HFFc6 (cell line): ENCODE results near the gene AOPEP. TPM values are rescaled to one million over a fixed set of nuclear protein-coding genes. Genes with fewer than 3 reads are reported as not detected.

ENCODE experiments used
- DNase-seq: peaks from one replicate; pipeline ENCODE4 v3.0.0-alpha.2; 2018
- H3K27ac Mint-ChIP-seq: 2 replicates; pipeline ENCODE4 v1.8.0; 2020; ENCODE audit warnings: mild to moderate bottlenecking, mixed read lengths
- H3K27me3 Mint-ChIP-seq: 2 replicates; pipeline ENCODE4 v1.8.0; 2021; ENCODE audit warnings: mild to moderate bottlenecking, moderate library complexity, mixed read lengths; ENCODE audit not compliant: insufficient read depth
- H3K36me3 Mint-ChIP-seq: 2 replicates; pipeline ENCODE4 v1.8.0; 2021; ENCODE audit warnings: low read depth, mixed read lengths
- H3K4me1 Mint-ChIP-seq: 2 replicates; pipeline ENCODE4 v1.8.0; 2020; ENCODE audit warnings: low read depth, mixed read lengths
- H3K4me3 Mint-ChIP-seq: 2 replicates; pipeline ENCODE4 v1.8.0; 2020; ENCODE audit warnings: mild to moderate bottlenecking, moderate library complexity, mixed read lengths
- H3K9me3 Mint-ChIP-seq: 2 replicates; pipeline ENCODE4 v1.8.0; 2020; ENCODE audit warnings: mild to moderate bottlenecking, mixed read lengths
- total RNA-seq, 6 experiments: library from RNA; stranded (reverse); fragmentation: NEBNext Ultra II Directional; extraction: Animal tissue kit (Norgen Biotek cat#: 25700); gene quantifications; 2 replicates in 1 of 6; 3 replicates in 5 of 6; pipeline ENCODE4 v1.2.3, GENCODE V29; 2021
- TF ChIP-seq, protein P1 (sequence below): fragments of 200-600 bp; sonication (generic); IDR thresholded peaks from 2 replicates; pipeline ENCODE4 v1.5.0; 2021; ENCODE audit warnings: antibody characterized with exemption, mild to moderate bottlenecking

Gene AOPEP
- total RNA-seq, 6 experiments from 2014 or later = 32.2 to 46.6 (median 36.3) TPM

DNA sequence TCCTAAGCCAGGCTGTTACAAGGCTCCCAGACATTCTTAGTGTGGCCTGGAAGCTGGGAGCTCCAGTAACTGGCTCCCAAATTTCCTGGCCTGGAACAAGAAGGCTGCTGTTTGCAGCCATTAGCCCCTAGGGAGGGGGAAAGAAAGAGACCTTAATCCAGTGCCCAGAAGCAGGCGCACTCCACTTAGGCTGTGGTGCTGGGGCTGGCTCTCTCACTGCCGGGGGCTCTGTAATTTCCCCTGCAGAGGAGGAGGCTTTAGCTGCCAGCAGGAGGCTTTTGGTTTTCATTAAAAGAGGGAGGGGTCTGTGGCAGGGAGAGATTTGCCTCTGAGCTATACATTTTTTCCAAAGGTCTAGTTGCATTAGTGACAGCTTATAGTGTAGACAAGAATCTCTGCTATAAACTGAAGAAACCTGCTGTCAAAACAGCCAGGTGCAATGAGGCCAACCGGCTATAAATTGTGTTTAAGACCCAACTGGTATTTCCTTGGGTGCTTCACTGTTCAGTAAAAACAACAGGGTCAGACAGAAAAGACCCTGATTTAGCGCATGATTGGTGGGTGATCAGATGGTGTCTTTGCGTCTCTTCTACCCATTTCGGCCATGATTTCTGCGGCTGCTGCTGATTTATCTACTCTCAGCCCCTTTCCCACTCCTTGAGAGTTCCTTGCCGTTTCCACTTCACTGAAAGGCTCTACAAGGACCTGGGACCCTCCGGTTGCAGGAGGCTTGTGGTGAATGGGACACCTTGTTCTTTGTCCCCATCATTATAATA lies 254.6 kb downstream of the AOPEP start:
- peaks cover 3% of the 10 kb centered on the region; the same call in 1 of the 2 replicates for H3K27me3 Mint-ChIP-seq
- DNase-seq = no peak
- H3K4me3 Mint-ChIP-seq = no peak overlapping the region
- H3K27ac Mint-ChIP-seq = no peak overlapping the region
- H3K9me3 Mint-ChIP-seq = no peaks in the 10 kb centered on the region
- H3K36me3 Mint-ChIP-seq = no peaks in the 10 kb centered on the region
- TF ChIP-seq, protein P1, sequence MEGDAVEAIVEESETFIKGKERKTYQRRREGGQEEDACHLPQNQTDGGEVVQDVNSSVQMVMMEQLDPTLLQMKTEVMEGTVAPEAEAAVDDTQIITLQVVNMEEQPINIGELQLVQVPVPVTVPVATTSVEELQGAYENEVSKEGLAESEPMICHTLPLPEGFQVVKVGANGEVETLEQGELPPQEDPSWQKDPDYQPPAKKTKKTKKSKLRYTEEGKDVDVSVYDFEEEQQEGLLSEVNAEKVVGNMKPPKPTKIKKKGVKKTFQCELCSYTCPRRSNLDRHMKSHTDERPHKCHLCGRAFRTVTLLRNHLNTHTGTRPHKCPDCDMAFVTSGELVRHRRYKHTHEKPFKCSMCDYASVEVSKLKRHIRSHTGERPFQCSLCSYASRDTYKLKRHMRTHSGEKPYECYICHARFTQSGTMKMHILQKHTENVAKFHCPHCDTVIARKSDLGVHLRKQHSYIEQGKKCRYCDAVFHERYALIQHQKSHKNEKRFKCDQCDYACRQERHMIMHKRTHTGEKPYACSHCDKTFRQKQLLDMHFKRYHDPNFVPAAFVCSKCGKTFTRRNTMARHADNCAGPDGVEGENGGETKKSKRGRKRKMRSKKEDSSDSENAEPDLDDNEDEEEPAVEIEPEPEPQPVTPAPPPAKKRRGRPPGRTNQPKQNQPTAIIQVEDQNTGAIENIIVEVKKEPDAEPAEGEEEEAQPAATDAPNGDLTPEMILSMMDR = no peak
- H3K4me1 Mint-ChIP-seq = no peaks in the 10 kb centered on the region

DNA sequence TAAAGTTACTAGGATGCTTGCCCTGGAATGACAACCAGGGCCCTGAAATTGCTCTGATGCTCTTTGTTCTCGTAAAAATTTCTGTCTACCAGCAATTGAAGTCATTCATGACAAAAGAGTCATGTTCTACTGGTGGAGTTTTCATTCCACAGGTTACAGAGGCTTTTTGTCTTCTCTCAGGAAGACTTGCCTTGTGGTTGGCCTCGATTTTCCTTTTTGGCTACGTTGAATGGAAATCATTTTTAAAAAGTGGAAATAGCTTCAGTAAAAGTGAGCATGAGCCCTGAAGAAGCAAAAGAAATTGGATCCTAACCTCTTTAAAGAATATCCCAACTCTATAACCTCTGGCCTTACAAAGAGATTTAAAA lies 255.2 kb downstream of the AOPEP start:
- H3K27me3 Mint-ChIP-seq = peaks cover 3% of the 10 kb centered on the region; the same call in 1 of the 2 replicates
- H3K4me1 Mint-ChIP-seq = no peaks in the 10 kb centered on the region
- no peaks in the 10 kb centered on the region for H3K9me3 Mint-ChIP-seq
- TF ChIP-seq, protein P1 = no peak
- no peaks in the 10 kb centered on the region for H3K36me3 Mint-ChIP-seq
- no peak for DNase-seq
- H3K4me3 Mint-ChIP-seq = no peak overlapping the region
- H3K27ac Mint-ChIP-seq = no peak overlapping the region

DNA sequence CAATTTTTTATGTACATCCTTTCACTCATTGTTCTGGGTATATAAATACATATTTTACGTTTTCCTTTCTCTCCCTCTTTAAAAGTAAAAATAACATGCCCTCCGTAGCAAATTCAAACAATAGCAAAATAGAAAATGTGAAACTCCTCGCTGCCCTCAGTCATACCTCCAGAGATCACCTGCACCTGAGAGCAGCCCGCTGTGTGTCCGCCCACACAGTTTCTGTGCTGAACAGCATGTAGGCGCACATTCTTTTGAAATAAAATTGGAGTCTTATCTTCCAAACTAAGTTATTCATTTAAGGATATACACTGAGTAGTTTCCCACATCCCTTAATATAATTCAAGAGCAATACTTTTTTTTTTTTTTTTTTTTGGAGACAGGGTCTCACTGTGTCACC lies 255.7 kb downstream of the AOPEP start:
- TF ChIP-seq, protein P1 = no peak
- Mint-ChIP-seq H3K4me1 (no peaks in the 10 kb centered on the region), H3K36me3 (no peaks in the 10 kb centered on the region), H3K27ac (no peak overlapping the region), H3K9me3 (no peaks in the 10 kb centered on the region), H3K4me3 (no peak overlapping the region), H3K27me3 (peaks cover 3% of the 10 kb centered on the region; the same call in 1 of the 2 replicates)
- no peak for DNase-seq

DNA sequence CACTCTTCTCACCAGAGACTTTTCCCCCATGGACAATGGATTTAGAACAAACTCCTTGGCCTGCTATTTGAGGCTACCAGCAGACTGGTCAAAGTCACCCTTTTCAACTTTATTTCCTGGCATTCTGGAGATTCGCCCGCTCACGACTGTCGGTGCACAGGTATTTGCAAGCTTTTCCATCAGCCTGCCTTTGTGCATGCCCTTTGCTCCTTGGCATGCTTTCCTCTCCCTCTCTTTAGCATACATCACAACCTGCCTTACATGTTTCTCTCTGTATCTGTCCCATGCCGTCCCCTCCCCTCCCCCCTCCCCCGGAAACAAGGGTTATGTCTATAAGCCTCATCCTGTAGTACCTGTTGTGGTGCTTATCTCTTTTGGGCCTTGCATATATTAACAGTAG lies 257.1 kb downstream of the AOPEP start:
- TF ChIP-seq, protein P1 = no peak
- H3K4me1 Mint-ChIP-seq = no peaks in the 10 kb centered on the region
- H3K27ac Mint-ChIP-seq = no peak overlapping the region
- no peak for DNase-seq
- H3K27me3 Mint-ChIP-seq = peaks cover 3% of the 10 kb centered on the region; the same call in 1 of the 2 replicates
- H3K4me3 Mint-ChIP-seq = no peak overlapping the region
- no peaks in the 10 kb centered on the region for H3K9me3 Mint-ChIP-seq
- H3K36me3 Mint-ChIP-seq = peaks cover 7% of the 10 kb centered on the region

DNA sequence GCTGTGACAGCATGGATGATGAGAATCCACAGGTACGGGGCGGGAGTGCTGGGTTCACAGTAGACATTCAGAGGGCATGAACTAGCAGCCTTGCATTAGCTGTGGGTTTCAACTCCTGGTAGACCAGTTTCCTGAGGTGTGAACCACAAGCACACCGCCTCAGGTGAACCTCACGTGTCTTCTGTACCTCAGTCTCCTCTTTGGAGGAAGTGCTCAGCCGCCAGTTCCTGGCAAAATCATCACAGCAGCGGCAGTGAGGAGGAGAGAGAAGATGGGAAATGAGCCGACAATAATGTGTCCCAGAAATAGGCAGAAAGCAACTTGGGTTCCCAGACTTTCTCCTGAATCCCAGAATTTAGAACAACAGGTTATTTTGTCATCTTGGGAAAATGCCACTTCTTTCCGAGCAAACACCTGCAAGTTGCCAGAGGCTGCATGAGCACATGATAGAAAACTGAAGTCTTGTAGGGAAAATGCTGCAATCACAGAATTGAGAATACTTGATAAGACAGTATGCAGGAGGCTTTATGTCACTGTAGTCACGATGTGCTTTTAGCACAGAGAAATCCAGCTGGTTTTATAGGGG lies 258.5 kb downstream of the AOPEP start:
- Mint-ChIP-seq H3K27me3 (peaks cover 3% of the 10 kb centered on the region; the same call in 1 of the 2 replicates), H3K4me3 (no peak overlapping the region)
- TF ChIP-seq, protein P1 = no peak

More for the DNA sequence above, 258.5 kb downstream of the AOPEP start:
- H3K4me1 Mint-ChIP-seq = no peaks in the 10 kb centered on the region
- no peak for DNase-seq
- H3K9me3 Mint-ChIP-seq = no peaks in the 10 kb centered on the region
- no peak overlapping the region for H3K27ac Mint-ChIP-seq
- peaks cover 7% of the 10 kb centered on the region for H3K36me3 Mint-ChIP-seq
